GM13977 (cell line): ENCODE results near the gene ITGB2.

Experiments used
- DNase-seq: peaks from one replicate; pipeline ENCODE4 v3.0.0; 2012; ENCODE audit warnings: low spot score
- in situ Hi-C: fragments of 300-500 bp; cut with MboI; formaldehyde crosslinking; loops from one replicate; pipeline ENCODE4 v1.12.0; 2022; ENCODE audit warnings: low sequenced_read_pairs, low pct_unique_long_range_greater_than_20kb, mixed read lengths, inconsistent platforms; ENCODE audit not compliant: unreplicated experiment
- TF ChIP-seq, protein P1 (sequence below): IDR thresholded peaks from 2 replicates; pipeline ENCODE4 v1.5.1; 2012; ENCODE audit warnings: mild to moderate bottlenecking, control low read depth; ENCODE audit not compliant: insufficient read depth; ENCODE audit errors: extremely low read depth, missing control alignments

The ITGB2 gene

DNA sequence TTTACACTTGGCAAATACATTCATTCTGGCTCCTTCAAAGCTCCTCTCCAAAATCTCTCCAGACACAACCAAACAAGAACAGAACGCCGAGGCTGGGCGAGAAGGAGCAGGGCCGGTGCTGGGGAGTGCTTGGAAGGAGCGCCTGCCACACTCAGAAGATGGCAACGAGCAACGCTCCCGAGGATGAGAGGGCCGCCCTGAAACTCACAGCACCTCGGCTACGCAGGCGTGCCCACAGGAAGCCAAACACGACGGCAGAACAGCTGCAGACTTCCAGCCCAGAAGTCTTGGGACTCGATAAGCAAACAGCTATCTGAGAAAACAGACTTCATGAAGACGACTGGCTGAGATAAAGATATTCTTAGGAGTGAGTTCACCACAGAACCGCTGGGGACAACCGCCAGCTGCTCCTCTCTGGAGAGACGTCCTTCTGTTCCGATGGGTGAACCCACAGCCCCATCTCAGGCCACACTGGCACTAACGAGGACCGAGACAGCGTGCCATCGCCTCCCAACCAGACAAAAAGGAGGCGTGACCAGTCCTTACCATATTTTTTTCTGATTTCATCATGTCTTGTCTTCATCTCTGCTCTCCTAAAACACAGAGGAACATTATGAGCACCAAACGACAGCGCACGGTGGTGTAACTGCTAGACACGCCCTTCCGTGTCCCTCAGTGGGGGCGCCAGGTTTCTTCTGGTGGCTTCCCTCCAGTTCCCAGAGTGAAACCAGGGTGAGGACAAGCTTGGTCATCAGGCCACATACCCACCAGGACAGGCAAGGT is 65.8 kb downstream of the ITGB2 start:
- no peak for DNase-seq
- TF ChIP-seq, protein P1, sequence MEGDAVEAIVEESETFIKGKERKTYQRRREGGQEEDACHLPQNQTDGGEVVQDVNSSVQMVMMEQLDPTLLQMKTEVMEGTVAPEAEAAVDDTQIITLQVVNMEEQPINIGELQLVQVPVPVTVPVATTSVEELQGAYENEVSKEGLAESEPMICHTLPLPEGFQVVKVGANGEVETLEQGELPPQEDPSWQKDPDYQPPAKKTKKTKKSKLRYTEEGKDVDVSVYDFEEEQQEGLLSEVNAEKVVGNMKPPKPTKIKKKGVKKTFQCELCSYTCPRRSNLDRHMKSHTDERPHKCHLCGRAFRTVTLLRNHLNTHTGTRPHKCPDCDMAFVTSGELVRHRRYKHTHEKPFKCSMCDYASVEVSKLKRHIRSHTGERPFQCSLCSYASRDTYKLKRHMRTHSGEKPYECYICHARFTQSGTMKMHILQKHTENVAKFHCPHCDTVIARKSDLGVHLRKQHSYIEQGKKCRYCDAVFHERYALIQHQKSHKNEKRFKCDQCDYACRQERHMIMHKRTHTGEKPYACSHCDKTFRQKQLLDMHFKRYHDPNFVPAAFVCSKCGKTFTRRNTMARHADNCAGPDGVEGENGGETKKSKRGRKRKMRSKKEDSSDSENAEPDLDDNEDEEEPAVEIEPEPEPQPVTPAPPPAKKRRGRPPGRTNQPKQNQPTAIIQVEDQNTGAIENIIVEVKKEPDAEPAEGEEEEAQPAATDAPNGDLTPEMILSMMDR, result no peak
- in situ Hi-C loops, result no loop called here

DNA sequence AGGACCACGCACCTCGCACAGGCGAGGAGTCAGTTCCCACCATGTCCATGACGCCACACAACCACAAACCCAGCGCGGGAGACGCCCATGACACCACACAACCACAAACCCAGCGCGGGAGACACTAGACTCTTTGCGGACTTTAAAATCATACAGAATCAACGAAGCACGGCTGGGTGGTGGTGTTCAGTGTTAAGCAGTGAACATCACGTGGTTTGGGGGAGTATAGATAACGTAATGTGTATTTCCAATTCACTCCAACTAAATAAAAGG is 66.4 kb downstream of the ITGB2 start:
- TF ChIP-seq, protein P1, result no peak
- no peak for DNase-seq
- in situ Hi-C loops, result no loop called here

DNA sequence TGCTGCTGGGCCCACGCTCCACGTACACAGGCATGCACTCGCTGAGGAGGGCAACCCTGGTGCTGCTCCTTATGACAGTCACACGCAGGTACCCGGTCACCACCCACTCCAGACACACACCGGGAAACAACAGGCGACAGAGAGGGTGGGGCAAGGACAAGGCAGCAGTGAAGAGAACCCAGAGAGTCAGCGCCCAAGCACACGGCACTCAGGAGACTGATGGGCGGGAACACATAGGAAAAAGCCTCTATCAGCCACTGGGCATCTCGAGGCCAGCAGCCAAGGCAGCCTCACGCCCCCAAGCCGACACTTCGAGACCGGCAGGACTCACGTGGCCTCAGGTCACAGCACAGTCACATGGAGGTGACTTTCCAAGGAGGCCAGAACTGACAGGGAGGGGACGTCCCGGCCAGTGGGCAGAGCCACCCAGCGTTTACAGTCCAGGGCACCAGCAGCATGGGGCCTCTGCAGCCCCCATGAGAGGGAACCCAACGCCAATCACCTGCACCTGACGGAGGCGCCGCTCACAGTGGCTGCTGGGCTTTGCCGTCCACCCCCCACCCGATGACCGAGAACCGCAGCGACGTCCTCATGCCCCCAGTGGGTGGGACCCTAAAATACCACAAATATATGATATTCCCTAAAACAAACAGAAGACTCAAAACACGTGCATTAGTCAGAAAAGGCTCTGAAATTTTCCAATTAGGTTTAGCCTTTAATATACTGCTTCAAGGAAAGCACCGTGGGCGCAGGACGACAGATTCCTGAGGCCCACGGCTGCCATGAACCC is 66.9 kb downstream of the ITGB2 start:
- no peak for DNase-seq
- in situ Hi-C loops, result no loop called here
- TF ChIP-seq, protein P1, result no peak

DNA sequence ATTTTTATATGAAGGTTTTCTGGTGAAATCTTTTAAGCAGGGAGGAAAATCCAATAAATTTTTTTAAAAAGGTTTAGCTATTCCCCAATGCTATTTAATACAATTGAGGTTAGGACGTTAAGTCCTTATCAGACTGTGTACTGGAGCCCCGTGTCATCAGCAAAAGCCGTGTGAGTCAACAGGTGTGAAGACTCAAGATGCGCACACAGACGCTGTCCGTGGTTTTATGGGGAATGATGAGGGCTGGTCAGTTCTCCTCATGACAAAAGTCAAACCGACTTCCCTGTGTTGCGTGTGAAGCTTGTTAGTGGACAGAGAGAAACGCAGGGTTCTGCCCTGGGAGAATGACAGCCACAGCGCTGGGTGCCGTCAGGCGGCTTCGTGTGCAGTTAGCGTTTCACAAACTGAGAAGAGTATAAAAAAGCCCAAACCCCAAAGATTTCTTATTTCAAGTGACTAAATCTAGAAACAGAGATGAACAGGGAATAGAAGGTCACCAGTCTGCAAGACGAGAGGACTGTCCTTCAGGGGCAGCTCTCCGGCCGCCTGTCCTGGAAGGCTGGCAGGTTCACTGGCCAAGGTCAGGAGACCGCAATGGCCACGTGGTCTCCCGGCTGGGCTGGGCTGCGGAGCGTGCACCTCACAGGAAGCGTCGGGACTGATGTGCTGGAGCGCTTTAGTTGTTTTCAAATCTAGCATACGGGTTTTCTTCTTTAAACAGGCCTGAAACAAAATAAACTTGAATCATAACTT is 69.6 kb downstream of the ITGB2 start:
- in situ Hi-C loops, result no loop called here
- TF ChIP-seq, protein P1, result no peak
- no peak for DNase-seq

DNA sequence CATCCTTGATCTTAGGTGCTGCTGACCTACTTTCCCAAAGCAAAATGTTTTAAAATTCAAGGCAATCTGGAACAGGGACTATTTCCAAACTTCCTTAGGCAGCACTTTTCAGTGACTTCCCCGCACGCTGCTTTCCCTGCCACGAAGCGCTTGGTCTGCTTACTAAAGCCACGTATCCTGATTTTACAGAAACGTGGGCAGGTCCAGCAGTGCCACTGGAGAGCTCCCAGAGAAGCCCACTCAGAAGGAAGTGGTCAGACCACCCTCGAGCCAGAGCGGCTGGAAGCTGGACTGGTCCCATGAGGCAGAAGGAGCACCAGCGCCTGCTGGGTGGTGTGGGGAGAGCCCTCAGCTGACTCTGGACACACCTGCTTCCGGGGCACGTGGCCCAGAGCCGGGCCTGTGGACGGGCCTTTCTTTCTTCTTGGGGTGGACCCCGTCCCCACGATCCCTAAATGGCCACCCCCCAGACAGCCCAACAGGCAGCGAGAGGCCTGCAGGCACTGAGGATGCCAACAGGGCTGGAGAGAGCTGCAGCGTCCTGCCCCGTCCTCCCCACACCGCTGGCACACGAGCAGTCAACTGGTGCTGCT is 70.4 kb downstream of the ITGB2 start:
- DNase-seq, result no peak
- TF ChIP-seq, protein P1, result no peak
- in situ Hi-C loops, result no loop called here

DNA sequence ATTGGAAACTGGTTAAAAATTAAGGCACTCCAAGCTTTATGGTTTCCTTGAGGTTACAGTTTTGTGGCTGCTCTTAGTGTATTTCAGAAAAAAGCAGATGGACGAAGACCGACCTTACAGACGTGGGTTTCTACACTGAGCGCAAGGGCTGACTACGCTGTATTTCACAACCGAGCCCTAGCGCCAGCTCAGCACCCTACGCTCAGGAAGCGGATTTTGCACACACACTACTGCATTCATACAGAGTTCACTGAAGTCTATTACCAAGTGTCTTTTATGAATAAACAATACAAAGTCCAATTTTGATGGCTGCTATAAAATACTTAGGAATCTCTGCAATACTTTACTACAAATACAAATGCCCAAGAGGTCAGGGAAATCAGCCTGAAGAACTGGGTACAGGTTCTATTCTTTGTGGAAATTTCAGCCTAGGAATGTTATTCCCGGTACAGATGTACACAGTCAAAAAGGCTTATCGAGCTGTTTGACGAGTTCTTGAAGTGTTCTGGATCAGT is 71.0 kb downstream of the ITGB2 start:
- no peak for DNase-seq
- in situ Hi-C loops, result no loop called here
- TF ChIP-seq, protein P1, result no peak
